ENCODE results near the gene TMEM41B.

DNA sequence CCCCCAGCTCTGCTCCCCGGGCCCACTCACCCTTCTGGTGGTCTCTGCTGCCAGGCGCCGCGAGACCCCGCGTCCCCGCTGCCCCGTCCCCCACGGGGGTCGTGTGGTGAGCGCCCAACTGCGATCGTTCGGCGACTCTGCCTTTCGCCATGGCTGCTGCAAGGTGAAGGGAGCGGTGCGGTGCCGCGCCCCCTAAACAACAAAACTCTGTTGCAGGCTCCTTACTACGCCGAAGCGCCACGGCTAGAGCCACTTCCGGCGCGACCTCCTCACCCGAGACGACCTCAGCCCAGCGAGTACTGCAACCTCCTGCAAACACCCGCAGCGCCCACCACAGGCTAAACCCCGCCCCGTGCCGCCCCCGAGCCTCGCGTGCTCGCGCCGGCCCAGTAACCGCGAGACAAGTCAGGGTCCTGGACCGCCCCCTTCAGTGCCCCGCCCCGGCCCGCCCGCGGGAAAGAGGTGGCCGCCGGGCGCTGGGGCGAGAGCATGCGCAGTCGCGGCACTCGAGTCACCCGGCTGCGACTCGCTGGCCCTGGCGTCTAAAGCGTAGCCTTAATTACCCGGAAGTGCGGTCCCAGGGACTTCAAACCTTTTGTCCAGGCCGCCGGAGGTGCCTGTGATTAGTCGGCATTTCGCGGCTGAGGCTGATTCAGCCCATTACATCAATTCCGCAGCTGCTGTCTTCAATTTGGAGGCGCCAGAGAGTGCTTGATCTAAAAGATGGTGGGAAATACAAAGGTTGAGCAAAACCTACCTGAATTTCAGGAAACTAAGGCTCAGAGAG is at the start of gene TMEM41B:
- TF ChIP-seq, protein P1, sequence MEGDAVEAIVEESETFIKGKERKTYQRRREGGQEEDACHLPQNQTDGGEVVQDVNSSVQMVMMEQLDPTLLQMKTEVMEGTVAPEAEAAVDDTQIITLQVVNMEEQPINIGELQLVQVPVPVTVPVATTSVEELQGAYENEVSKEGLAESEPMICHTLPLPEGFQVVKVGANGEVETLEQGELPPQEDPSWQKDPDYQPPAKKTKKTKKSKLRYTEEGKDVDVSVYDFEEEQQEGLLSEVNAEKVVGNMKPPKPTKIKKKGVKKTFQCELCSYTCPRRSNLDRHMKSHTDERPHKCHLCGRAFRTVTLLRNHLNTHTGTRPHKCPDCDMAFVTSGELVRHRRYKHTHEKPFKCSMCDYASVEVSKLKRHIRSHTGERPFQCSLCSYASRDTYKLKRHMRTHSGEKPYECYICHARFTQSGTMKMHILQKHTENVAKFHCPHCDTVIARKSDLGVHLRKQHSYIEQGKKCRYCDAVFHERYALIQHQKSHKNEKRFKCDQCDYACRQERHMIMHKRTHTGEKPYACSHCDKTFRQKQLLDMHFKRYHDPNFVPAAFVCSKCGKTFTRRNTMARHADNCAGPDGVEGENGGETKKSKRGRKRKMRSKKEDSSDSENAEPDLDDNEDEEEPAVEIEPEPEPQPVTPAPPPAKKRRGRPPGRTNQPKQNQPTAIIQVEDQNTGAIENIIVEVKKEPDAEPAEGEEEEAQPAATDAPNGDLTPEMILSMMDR (IDR thresholded peaks at IDR 0.05): no peak
- no peak for TF ChIP-seq ZFX (IDR thresholded peaks at IDR 0.05; ENCODE audit: borderline replicate concordance)
